Karpas-422 (cell line): ENCODE data around the gene FNDC5. TPM values are rescaled to one million over a fixed set of nuclear protein-coding genes. Genes with fewer than 3 reads are reported as not detected.
"Not testable (repeated sequence)": the region's sequence is repeated elsewhere in the genome, so short reads cannot be mapped to it uniquely, and the experiment has no call there.

ENCODE experiments used
- DNase-seq: peaks from one replicate; pipeline ENCODE4 v3.0.0-alpha.2; 2015
- H2AFZ ChIP-seq: fragments of 200-600 bp; sonication (generic); 2 replicates; pipeline ENCODE4 v1.6.1; 2014; ENCODE audit warnings: antibody characterized with exemption, low read length, mixed read lengths
- H3K27ac ChIP-seq: fragments of 200-600 bp; sonication (generic); 2 replicates; pipeline ENCODE4 v1.5.1; 2014; ENCODE audit warnings: mild to moderate bottlenecking, low read length, moderate library complexity
- H3K27me3 ChIP-seq: fragments of 200-600 bp; sonication (generic); 2 replicates; pipeline ENCODE4 v1.6.1; 2014; ENCODE audit warnings: low read length, mixed read lengths
- H3K36me3 ChIP-seq: fragments of 200-600 bp; sonication (generic); 2 replicates; pipeline ENCODE4 v1.6.1; 2014; ENCODE audit warnings: low read length, mixed read lengths; ENCODE audit not compliant: insufficient read depth
- H3K4me1 ChIP-seq: fragments of 200-600 bp; sonication (generic); 2 replicates; pipeline ENCODE4 v1.6.1; 2014; ENCODE audit warnings: mild to moderate bottlenecking, low read length, mixed read lengths
- H3K4me2 ChIP-seq: fragments of 200-600 bp; sonication (generic); 2 replicates; pipeline ENCODE4 v1.6.1; 2014; ENCODE audit warnings: low read length, low read depth, mild to moderate bottlenecking; ENCODE audit not compliant: poor library complexity, severe bottlenecking
- H3K4me3 ChIP-seq: fragments of 200-600 bp; sonication (generic); 2 replicates; pipeline ENCODE4 v1.5.1; 2014; ENCODE audit warnings: mild to moderate bottlenecking, antibody characterized with exemption, low read length, mixed read lengths
- H3K79me2 ChIP-seq: fragments of 200-600 bp; sonication (generic); 2 replicates; pipeline ENCODE4 v1.6.1; 2014; ENCODE audit warnings: mild to moderate bottlenecking, low read length, mixed read lengths
- H3K9ac ChIP-seq: fragments of 200-600 bp; sonication (generic); 2 replicates; pipeline ENCODE4 v1.6.0; 2014; ENCODE audit warnings: low read length
- H3K9me2 ChIP-seq: fragments of 200-600 bp; sonication (generic), shearing (Covaris generic); replicated peaks from 2 replicates; pipeline ENCODE4 v1.6.0; 2014; ENCODE audit warnings: mild to moderate bottlenecking, low read length, moderate library complexity; ENCODE audit not compliant: insufficient read depth
- H3K9me3 ChIP-seq: fragments of 300-700, 200-600 bp; sonication (generic); 2 replicates; pipeline ENCODE4 v1.6.1; 2014; ENCODE audit warnings: low read length, mixed read lengths
- H4K20me1 ChIP-seq: fragments of 200-600 bp; sonication (generic); 2 replicates; pipeline ENCODE4 v1.6.1; 2014; ENCODE audit warnings: mild to moderate bottlenecking, antibody characterized with exemption, low read length, low read depth; ENCODE audit not compliant: insufficient read depth
- total RNA-seq: library from RNA; depleted of rRNA; stranded (reverse); fragments of >200 nt; shearing (Covaris generic); gene quantifications from 2 replicates; pipeline ENCODE4 v1.2.3, GENCODE V29; 2014; ENCODE audit warnings: low replicate concordance

The FNDC5 gene
- total RNA-seq, 1 experiment from 2014 or later = not detected

DNA sequence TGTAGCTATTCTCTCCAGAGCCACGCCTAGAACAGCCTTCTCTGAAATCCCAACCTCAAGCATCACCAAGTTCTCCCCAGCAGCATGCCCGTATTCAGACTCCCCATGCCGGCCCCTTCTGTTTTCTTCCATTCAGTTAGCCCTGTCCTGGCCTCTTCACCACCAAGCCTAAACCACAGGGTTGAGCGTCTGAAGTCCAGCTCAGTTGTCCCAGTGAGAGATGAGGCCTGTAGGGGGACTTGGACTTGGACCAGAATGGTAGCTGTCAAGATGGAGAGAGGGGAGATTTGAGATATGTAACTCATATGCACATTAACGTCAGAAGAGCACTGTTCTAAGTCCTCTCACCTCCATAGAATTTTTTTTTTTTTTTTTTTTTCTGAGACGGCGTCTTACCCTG, 35.9 kb upstream of the FNDC5 start:
- Histone ChIP-seq H3K4me1 (no peaks in the 10 kb centered on the region), H3K9ac (no peak overlapping the region), H3K4me2 (no peak overlapping the region), H3K27me3 (no peaks in the 10 kb centered on the region), H3K27ac (no peak overlapping the region), H3K79me2 (no peaks in the 10 kb centered on the region), H3K9me3 (no peaks in the 10 kb centered on the region), H2AFZ (no peak overlapping the region), H3K4me3 (no peak overlapping the region), H3K36me3 (no peaks in the 10 kb centered on the region), H4K20me1 (no peaks in the 10 kb centered on the region), H3K9me2 (no peaks in the 10 kb centered on the region)
- DNase-seq = no peak

DNA sequence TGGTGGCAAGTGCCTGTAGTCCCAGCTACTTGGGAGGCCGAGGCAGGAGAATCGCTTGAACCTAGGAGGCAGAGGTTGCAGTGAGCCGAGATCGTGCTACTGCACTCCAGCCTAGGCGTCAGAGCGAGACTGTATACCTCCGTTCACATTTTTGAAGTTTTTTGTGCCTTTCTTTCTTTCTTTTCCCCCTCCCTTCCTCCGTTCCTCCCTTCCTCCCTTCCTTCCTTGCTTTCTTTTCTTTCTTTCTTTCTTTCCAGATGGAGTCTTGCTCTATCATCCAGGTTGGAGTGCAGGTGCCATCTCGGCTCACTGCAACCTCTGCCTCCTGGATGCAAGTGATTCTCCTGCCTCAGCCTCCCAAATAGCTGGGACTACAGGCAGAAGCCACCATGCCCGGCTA, 34.9 kb upstream of the FNDC5 start:
- H3K36me3 ChIP-seq, H4K20me1 ChIP-seq, H3K9me3 ChIP-seq, H3K27me3 ChIP-seq, H3K9ac ChIP-seq, H3K9me2 ChIP-seq, DNase-seq, H3K4me3 ChIP-seq, H3K4me1 ChIP-seq, H2AFZ ChIP-seq, H3K79me2 ChIP-seq, H3K4me2 ChIP-seq, H3K27ac ChIP-seq: not testable (repeated sequence)

DNA sequence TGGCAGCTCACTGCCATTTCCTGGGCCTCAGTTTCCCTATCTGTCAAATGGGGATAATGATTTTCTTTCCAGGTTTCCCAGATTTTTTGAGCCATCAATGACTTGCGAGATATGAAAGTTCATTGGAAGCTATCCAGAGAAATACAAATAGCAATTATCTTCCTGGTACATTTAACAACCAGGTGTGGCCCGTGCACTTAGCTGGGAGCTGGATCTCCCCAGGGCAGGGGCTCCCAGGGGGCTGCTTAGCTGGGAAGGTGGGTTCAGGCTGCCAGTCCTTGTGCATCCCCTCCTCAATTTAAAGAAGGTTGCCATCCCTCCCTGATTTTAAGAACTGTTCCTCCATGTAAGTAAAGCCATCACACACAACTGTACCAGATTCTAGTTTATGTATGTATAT, 34.1 kb upstream of the FNDC5 start:
- DNase-seq = no peak
- H3K4me1 ChIP-seq = no peaks in the 10 kb centered on the region
- no peaks in the 10 kb centered on the region for H4K20me1 ChIP-seq
- H3K79me2 ChIP-seq = no peaks in the 10 kb centered on the region
- no peak overlapping the region for H3K9ac ChIP-seq
- no peak overlapping the region for H3K4me2 ChIP-seq
- no peaks in the 10 kb centered on the region for H3K36me3 ChIP-seq
- no peaks in the 10 kb centered on the region for H3K27me3 ChIP-seq
- H3K9me2 ChIP-seq = no peaks in the 10 kb centered on the region
- no peak overlapping the region for H2AFZ ChIP-seq
- H3K9me3 ChIP-seq = no peaks in the 10 kb centered on the region
- no peak overlapping the region for H3K4me3 ChIP-seq
- H3K27ac ChIP-seq = no peak overlapping the region

DNA sequence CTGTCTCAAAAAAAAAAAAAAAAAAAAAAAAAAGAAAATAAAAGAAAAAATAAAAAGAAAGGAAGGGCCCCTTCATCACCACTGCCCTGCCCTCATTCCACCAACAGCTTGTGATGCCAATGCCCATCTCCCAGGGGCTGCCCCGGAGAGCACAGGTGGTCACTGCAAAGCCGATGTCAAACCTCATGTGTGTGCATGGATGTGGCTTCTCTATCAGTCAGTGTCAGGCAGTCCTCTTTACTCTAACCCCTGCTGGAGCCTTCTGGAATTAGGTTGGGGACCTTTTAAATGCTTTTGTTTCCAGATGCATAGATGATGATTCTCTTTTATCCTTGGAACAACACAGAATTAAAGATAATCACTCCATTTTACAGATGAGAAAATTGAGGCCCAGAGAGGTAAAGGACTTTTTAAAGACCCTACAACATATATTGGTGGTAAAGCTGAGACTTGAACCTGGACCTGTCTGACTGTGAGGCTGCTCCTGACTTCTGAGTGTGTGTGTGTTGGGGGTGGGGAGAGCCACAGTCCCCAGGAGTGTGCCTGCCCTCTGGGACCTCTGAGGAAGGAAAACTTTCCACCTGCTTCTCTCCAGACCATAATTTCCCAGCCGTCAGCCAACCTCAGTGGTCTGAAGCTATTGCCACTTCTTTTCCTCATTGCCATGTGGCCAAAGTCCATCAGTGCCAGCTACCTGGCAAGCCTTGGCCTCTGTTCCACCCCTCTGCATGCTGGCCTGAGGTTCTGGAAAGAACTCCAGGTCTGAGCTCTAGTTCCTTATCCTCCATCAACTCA, 33.5 kb upstream of the FNDC5 start:
- no peaks in the 10 kb centered on the region for H3K36me3 ChIP-seq
- H3K9me2 ChIP-seq = no peaks in the 10 kb centered on the region
- no peak overlapping the region for H3K4me3 ChIP-seq
- H3K9ac ChIP-seq = no peak overlapping the region
- no peak overlapping the region for H2AFZ ChIP-seq
- no peaks in the 10 kb centered on the region for H3K27me3 ChIP-seq
- H3K27ac ChIP-seq = no peak overlapping the region
- H3K9me3 ChIP-seq = no peaks in the 10 kb centered on the region
- DNase-seq = no peak
- H3K4me2 ChIP-seq = no peak overlapping the region
- no peaks in the 10 kb centered on the region for H3K79me2 ChIP-seq
- H3K4me1 ChIP-seq = no peaks in the 10 kb centered on the region
- H4K20me1 ChIP-seq = no peaks in the 10 kb centered on the region

DNA sequence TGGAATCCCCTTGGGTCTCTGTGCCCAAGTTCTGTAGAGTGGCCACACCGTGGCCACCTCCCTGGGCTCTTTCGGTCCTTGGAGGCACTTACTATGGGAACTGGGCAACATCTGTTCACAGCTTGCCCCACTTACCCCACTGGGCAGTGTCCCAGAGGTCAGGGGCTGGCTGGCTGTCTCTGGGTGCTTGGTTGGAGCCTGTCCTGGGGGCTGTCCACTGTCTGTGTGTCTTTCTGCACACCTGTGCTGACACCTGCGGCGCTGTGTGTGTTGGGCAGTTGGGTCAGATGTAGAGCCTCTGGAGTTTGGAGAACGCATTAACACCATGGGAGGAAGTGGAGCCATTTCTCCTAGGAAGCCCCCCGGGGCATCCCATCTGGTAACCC, 31.8 kb upstream of the FNDC5 start:
- no peak overlapping the region for H3K27ac ChIP-seq
- H4K20me1 ChIP-seq = no peaks in the 10 kb centered on the region
- no peak for DNase-seq
- no peaks in the 10 kb centered on the region for H3K27me3 ChIP-seq
- no peak overlapping the region for H3K4me3 ChIP-seq
- H3K9ac ChIP-seq = no peak overlapping the region
- H3K9me2 ChIP-seq = no peaks in the 10 kb centered on the region
- no peaks in the 10 kb centered on the region for H3K9me3 ChIP-seq
- H3K4me2 ChIP-seq = no peak overlapping the region
- no peaks in the 10 kb centered on the region for H3K36me3 ChIP-seq
- H3K79me2 ChIP-seq = no peaks in the 10 kb centered on the region
- H2AFZ ChIP-seq = no peak overlapping the region
- H3K4me1 ChIP-seq = no peaks in the 10 kb centered on the region

DNA sequence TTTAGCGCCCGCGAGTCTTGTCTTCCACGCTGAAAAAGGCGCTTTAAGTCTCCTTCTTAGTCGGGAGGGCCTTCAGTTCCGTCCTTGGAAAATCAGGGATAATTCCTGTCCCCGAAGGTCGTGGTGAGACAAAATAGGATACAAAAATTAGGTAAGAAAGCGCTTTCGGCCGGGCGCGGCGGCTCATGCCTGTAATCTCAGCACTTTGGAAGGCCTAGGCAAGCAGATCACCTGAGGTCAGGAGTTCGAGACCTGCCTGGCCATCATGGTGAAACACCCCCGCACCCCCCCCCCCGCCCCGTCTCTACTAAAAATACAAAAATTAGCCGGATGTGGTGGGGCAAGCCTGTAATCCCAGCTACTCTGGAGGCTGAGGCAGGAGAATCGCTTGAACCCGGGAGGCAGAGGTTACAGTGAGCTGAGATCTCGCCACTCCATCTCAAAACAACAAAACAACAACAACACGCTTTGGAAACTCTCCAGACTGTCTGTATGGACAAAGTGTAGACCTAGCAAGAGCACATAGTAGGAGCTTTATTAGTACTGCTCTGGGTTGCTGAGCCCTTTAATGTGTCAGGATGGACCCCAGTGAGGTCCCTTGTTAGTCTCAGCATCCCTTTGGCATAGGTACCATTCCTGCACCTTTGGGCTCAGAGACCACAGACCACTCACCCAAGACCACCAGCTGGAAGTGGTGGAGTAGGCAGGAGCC, 31.3 kb upstream of the FNDC5 start:
- H3K9ac ChIP-seq = no peak overlapping the region
- H3K9me3 ChIP-seq = no peaks in the 10 kb centered on the region
- H2AFZ ChIP-seq = no peak overlapping the region
- DNase-seq = no peak
- no peaks in the 10 kb centered on the region for H3K79me2 ChIP-seq
- no peaks in the 10 kb centered on the region for H3K36me3 ChIP-seq
- H3K9me2 ChIP-seq = no peaks in the 10 kb centered on the region
- H3K27ac ChIP-seq = no peak overlapping the region
- H3K4me2 ChIP-seq = no peak overlapping the region
- H4K20me1 ChIP-seq = no peaks in the 10 kb centered on the region
- H3K4me3 ChIP-seq = peak overlapping the region; percentile 10; the same call in 1 of the 2 replicates
- H3K4me1 ChIP-seq = no peaks in the 10 kb centered on the region
- H3K27me3 ChIP-seq = no peaks in the 10 kb centered on the region

DNA sequence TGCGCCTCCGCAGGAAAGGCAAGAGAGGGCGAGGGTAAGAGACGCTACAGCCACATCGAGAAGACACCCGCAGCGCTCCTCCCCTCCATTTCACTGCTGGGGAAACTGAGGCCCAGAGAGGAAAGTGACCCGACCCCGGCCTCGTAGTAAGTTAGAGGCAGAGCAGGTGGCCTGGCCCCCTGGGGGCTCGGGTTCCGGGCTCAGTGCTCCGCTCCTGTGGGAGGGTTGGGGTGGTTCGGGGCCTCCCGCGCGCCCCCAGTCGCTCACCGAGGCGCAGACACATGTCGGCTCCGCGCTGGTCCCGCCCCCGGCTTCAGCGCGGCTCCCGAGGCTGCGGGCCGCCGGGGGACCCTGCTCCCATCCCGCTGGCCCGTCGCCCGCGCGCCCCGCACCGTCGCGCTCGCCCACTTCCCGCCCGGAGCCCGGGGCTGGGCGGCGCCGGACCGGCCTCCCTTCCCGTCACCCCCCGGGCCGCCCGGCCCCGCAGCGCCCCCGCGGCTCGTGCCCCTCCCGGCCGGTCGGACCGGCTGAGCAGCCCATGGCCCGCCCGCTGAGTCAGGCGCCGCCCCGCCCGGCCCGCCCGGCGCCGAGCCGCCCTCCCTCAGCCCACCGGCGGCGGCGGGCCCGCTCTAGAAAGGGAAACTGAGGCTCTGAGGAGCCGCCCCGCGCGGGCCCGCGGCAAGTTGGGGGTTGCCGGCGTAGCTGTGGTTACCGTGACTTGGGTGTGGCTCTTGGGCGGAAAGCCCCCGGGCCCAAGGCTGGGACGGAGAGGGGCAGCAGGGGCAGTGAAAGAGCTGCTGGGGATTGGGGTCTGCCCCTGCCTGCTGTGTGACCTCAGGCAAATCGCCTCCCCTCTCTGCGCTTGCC, 30.5 kb upstream of the FNDC5 start, which contains the start of gene TMEM54:
TMEM54 (minus strand) TSS at position 434 of the 867 bp plus-strand sequence; CDS start at position 283, 151 bp downstream.
- Histone ChIP-seq H3K4me1 (no peaks in the 10 kb centered on the region), H2AFZ (no peak within 1 kb of the TSS), H3K4me2 (peak within 1 kb of the TSS; percentile 38), H3K9me3 (no peaks in the 10 kb centered on the region), H4K20me1 (no peaks in the 10 kb centered on the region), H3K36me3 (no peaks in the 10 kb centered on the region), H3K4me3 (peak within 1 kb of the TSS; percentile 44; the same call in 1 of the 2 replicates), H3K27me3 (no peaks in the 10 kb centered on the region), H3K27ac (no peak within 1 kb of the TSS), H3K9ac (peak within 1 kb of the TSS; percentile 30; the same call in 1 of the 2 replicates), H3K79me2 (no peaks in the 10 kb centered on the region), H3K9me2 (no peaks in the 10 kb centered on the region)
- no peak for DNase-seq
